PC-9 (cell line): Measurements from ENCODE around the gene BCL11A. TPM values are rescaled to one million over a fixed set of nuclear protein-coding genes. Genes with fewer than 3 reads are reported as not detected.

Experiments
- BruUV-seq: library from RNA; stranded (reverse); fragments of 400-500 nt; replicated peaks from 2 replicates; lab custom pipeline; 2021; lab: Mats Ljungman, UMichigan
- CTCF ChIA-PET: fragments of 300-600 bp; sonication (Branson Sonifier 250); formaldehyde crosslinking; loops from one replicate; lab custom pipeline; 2022; ENCODE audit warnings: antibody characterized with exemption; lab: Charles Lee
- POLR2A ChIA-PET: fragments of 300-600 bp; sonication (Branson Sonifier 250); formaldehyde crosslinking; loops from one replicate; lab custom pipeline; 2022; ENCODE audit warnings: antibody characterized with exemption; ENCODE audit not compliant: unreplicated experiment; lab: Charles Lee
- DNase-seq, 2 experiments: peaks; one replicate each; pipeline versions ENCODE4 v3.0.0 to v3.0.0-alpha.2; 2015 to 2022; ENCODE audit warnings: mixed read lengths in 1 of 2
- H2AFZ ChIP-seq: fragments of 200-600 bp; sonication (generic); 2 replicates; pipeline ENCODE4 v1.8.1; 2017; ENCODE audit warnings: antibody characterized with exemption
- H3F3A ChIP-seq: fragments of 200-600 bp; sonication (generic); 2 replicates; pipeline ENCODE4 v1.8.1; 2017; ENCODE audit warnings: antibody characterized with exemption, mild to moderate bottlenecking, low read depth; ENCODE audit not compliant: insufficient read depth
- H3K27ac ChIP-seq: fragments of 200-600 bp; sonication (generic); 2 replicates; pipeline ENCODE4 v1.6.1; 2016; ENCODE audit warnings: mixed run types
- H3K27me3 ChIP-seq: fragments of 200-600 bp; sonication (generic); 2 replicates; pipeline ENCODE4 v1.6.1; 2016; ENCODE audit warnings: low read depth, mixed run types; ENCODE audit not compliant: insufficient read depth
- H3K36me3 ChIP-seq: fragments of 200-600 bp; sonication (generic); 2 replicates; pipeline ENCODE4 v1.6.1; 2016; ENCODE audit warnings: low read depth, mixed run types
- H3K4me1 ChIP-seq: fragments of 200-600 bp; sonication (generic); replicated peaks from 2 replicates; pipeline ENCODE4 v1.6.1; 2016; ENCODE audit warnings: mixed run types; ENCODE audit not compliant: insufficient read depth
- H3K4me2 ChIP-seq: fragments of 200-600 bp; sonication (generic); 2 replicates; pipeline ENCODE4 v1.6.1; 2017; ENCODE audit warnings: mixed run types
- H3K4me3 ChIP-seq: fragments of 200-600 bp; sonication (generic); 2 replicates; pipeline ENCODE4 v1.6.1; 2016; ENCODE audit warnings: mixed run types
- H3K79me2 ChIP-seq: fragments of 200-600 bp; sonication (generic); 2 replicates; pipeline ENCODE4 v1.6.1; 2017; ENCODE audit warnings: low read depth, mixed run types
- H3K9me2 ChIP-seq: fragments of 200-600 bp; sonication (generic); 2 replicates; pipeline ENCODE4 v1.8.1; 2017; ENCODE audit warnings: mild to moderate bottlenecking; ENCODE audit not compliant: insufficient read depth
- H3K9me3 ChIP-seq: fragments of 200-600 bp; sonication (generic); 2 replicates; pipeline ENCODE4 v1.8.1; 2016; ENCODE audit warnings: low read depth; ENCODE audit not compliant: insufficient read depth
- H4K20me1 ChIP-seq: fragments of 200-600 bp; sonication (generic); 2 replicates; pipeline ENCODE4 v1.8.1; 2017; ENCODE audit not compliant: insufficient read depth
- EZH2 ChIP-seq: fragments of 200-600 bp; sonication (generic); IDR thresholded peaks from 2 replicates; pipeline ENCODE4 v1.8.0; 2017; ENCODE audit warnings: antibody characterized with exemption, low read depth
- intact Hi-C: fragments of 100-400 bp; cut with micrococcal nuclease; formaldehyde crosslinking; loops from one replicate; pipeline ENCODE4 v1.10.0; 2022; ENCODE audit not compliant: unreplicated experiment
- total RNA-seq: library from RNA; stranded (reverse); gene quantifications from 2 replicates; pipeline ENCODE4 v1.2.3, GENCODE V29; 2021
- TF ChIP-seq, protein P1 (sequence below): fragments of 200-600 bp; sonication (generic); conservative IDR thresholded peaks from 2 replicates; pipeline ENCODE4 v1.6.1; 2017; ENCODE audit warnings: mixed run types, antibody characterized with exemption, mild to moderate bottlenecking, moderate library complexity

BCL11A gene
- total RNA-seq, 1 experiment from 2014 or later = not detected

DNA sequence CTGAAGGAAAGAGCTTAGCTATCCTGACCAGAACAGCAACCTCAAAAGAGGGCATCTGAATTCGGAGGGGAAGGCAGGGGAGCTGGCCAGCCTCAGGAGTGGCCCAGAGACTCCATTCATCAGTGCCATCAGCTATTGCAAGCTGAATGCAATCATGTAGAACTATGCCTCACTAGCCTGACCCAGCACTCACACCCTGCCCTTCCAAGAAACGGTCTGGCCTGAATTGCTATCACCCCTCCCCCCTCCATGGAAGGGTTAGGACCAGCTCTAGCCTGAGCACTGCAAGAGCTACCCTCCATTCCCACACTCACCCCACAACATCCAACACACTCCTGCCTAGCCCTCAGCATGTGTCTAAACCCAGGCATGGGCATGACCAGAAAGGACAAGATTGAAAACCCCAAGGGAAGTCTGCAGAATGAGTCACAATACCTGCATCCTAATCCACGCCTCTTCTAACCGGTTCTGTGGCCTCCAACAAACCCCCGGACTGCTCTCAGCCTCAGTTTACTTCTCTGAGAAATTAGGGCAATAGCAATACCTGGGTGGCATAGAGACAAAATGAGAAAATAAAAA, 120.3 kb downstream of the BCL11A start:
- ChIA-PET CTCF (interaction anchor here (0.6 kb wide), 1 partner anchor 127 kb away, joined by 6 read pairs; no protein-coding TSS in a partner anchor), POLR2A (no interaction called here)
- intact Hi-C loops = loop anchor here (10.0 kb wide), 1 partner anchor 222 kb away; no protein-coding TSS in a partner anchor
- no TSS peak for BruUV-seq
- Histone ChIP-seq H3K79me2 (no peaks in the 10 kb centered on the region), H3K36me3 (no peaks in the 10 kb centered on the region), H3K27me3 (peaks cover 61% of the 10 kb centered on the region), H3F3A (no peaks in the 10 kb centered on the region), H3K27ac (no peak overlapping the region), H3K4me1 (no peaks in the 10 kb centered on the region), H3K9me3 (no peaks in the 10 kb centered on the region; the same call in 1 of the 2 replicates), H3K9me2 (no peaks in the 10 kb centered on the region), H2AFZ (no peak overlapping the region), H4K20me1 (0 out of 2 replicates have a peak, but pooled peaks cover 4% of the 10 kb centered on the region), H3K4me3 (no peak overlapping the region), H3K4me2 (no peak overlapping the region)
- TF ChIP-seq EZH2 = no peak
- TF ChIP-seq, protein P1, sequence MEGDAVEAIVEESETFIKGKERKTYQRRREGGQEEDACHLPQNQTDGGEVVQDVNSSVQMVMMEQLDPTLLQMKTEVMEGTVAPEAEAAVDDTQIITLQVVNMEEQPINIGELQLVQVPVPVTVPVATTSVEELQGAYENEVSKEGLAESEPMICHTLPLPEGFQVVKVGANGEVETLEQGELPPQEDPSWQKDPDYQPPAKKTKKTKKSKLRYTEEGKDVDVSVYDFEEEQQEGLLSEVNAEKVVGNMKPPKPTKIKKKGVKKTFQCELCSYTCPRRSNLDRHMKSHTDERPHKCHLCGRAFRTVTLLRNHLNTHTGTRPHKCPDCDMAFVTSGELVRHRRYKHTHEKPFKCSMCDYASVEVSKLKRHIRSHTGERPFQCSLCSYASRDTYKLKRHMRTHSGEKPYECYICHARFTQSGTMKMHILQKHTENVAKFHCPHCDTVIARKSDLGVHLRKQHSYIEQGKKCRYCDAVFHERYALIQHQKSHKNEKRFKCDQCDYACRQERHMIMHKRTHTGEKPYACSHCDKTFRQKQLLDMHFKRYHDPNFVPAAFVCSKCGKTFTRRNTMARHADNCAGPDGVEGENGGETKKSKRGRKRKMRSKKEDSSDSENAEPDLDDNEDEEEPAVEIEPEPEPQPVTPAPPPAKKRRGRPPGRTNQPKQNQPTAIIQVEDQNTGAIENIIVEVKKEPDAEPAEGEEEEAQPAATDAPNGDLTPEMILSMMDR = no peak
- no peak for DNase-seq

DNA sequence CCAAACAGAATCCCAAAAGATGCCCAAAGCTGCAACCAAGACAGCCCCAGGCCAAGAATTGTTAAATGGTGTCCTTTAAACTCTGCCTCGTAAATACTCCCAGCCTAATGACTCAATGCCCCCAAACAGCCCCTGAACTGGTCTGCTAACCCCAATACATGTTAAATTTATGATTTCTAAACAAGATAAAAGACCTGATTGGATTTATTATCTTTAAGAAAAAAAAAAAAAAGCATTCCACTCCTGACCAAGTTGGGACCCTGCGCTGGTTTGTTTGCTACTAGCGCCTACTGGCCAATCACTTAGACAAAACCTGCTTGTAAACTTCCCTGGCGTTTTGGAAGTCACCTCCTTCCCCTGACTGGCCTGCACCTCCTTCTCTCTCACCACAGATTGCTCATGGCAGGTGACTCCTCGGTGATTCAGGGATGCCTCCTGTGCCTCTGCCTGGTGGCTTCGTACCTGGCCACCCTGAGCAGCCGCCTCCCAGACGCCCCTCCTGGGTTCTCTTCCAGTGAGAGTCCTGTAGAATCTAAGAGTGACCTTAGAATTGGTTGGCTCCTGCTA, 121.3 kb downstream of the BCL11A start:
- Histone ChIP-seq H3F3A (no peaks in the 10 kb centered on the region), H3K79me2 (no peaks in the 10 kb centered on the region), H3K4me3 (no peak overlapping the region), H4K20me1 (0 out of 2 replicates have a peak, but pooled peaks cover 4% of the 10 kb centered on the region), H3K4me1 (no peaks in the 10 kb centered on the region), H3K27ac (no peak overlapping the region), H3K27me3 (peaks cover 61% of the 10 kb centered on the region), H3K9me3 (no peaks in the 10 kb centered on the region), H3K36me3 (no peaks in the 10 kb centered on the region), H2AFZ (no peak overlapping the region), H3K9me2 (no peaks in the 10 kb centered on the region), H3K4me2 (no peak overlapping the region)
- ChIA-PET CTCF (no interaction called here), POLR2A (no interaction called here)
- DNase-seq = no peak
- no TSS peak for BruUV-seq
- intact Hi-C loops = loop anchor here (10.0 kb wide), 1 partner anchor 223 kb away; no protein-coding TSS in a partner anchor
- no peak for TF ChIP-seq EZH2

DNA sequence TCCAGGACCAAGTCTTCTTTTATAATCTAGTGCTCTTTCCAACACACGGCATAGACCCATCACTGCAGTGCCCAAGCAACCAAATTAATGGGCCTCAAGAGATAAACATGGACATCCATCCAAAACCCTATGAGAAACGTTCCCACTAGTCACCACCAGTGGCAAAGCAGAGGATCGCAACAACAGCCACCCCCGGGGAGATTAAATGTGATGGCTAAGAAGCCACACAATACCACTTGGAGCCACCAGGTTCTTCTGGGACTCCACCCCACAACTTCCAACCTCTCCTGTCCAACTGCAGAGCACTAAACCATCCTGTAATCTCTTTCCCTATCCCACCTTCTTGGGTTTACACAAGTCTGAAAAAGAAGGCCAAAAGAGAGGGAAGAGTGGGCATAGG, 123.8 kb downstream of the BCL11A start:
- CTCF ChIA-PET = no interaction called here
- Histone ChIP-seq H3K9me3 (no peaks in the 10 kb centered on the region; the same call in 1 of the 2 replicates), H3K9me2 (no peaks in the 10 kb centered on the region), H3K79me2 (no peaks in the 10 kb centered on the region), H3K4me1 (no peaks in the 10 kb centered on the region), H3F3A (no peaks in the 10 kb centered on the region), H3K27ac (no peak overlapping the region), H3K36me3 (no peaks in the 10 kb centered on the region), H3K4me2 (no peak overlapping the region), H3K27me3 (peaks cover 50% of the 10 kb centered on the region), H2AFZ (no peak overlapping the region), H4K20me1 (0 out of 2 replicates have a peak, but pooled peaks cover 4% of the 10 kb centered on the region), H3K4me3 (no peak overlapping the region)
- no TSS peak for BruUV-seq
- POLR2A ChIA-PET = no interaction called here
- intact Hi-C loops = loop anchor here (10.0 kb wide), 1 partner anchor 225 kb away; no protein-coding TSS in a partner anchor
- no peak for DNase-seq
- TF ChIP-seq, protein P1 = no peak
- TF ChIP-seq EZH2 = no peak
